ENCODE measurements around the gene MAN1C1.

The MAN1C1 gene

GRCh38 chr1:25707280-25708016 lies 90.9 kb downstream of the MAN1C1 start:
- in situ Hi-C loops (cut with HindIII; ENCODE audit: low sequenced_read_pairs): no loop called here

GRCh38 chr1:25710583-25711347 lies 94.2 kb downstream of the MAN1C1 start:
- in situ Hi-C loops (cut with HindIII; ENCODE audit: low sequenced_read_pairs): loop anchor here (5.0 kb wide), 1 partner anchor 98 kb away; no protein-coding TSS in a partner anchor

- in situ Hi-C loops (cut with HindIII; ENCODE audit: low sequenced_read_pairs): loop anchor here (5.0 kb wide), 1 partner anchor 99 kb away; no protein-coding TSS in a partner anchor
These were observed 95.1 kb downstream of the MAN1C1 start for GRCh38 chr1:25711555-25712298.

- in situ Hi-C loops (cut with HindIII; ENCODE audit: low sequenced_read_pairs): loop anchor here (5.0 kb wide), 1 partner anchor 100 kb away; no protein-coding TSS in a partner anchor
These were observed 95.8 kb downstream of the MAN1C1 start for GRCh38 chr1:25712299-25712970.

GRCh38 chr1:25713961-25714360 lies 97.4 kb downstream of the MAN1C1 start:
- in situ Hi-C loops (cut with HindIII; ENCODE audit: low sequenced_read_pairs): loop anchor here (5.0 kb wide), 1 partner anchor 102 kb away; no protein-coding TSS in a partner anchor

- in situ Hi-C loops (cut with HindIII; ENCODE audit: low sequenced_read_pairs): loop anchor here (5.0 kb wide), 1 partner anchor 102 kb away; no protein-coding TSS in a partner anchor
These were observed 97.9 kb downstream of the MAN1C1 start for GRCh38 chr1:25714372-25714931.

GRCh38 chr1:25715888-25716287 lies 99.3 kb downstream of the MAN1C1 start:
- in situ Hi-C loops (cut with HindIII; ENCODE audit: low sequenced_read_pairs): no loop called here

- in situ Hi-C loops (cut with HindIII; ENCODE audit: low sequenced_read_pairs): no loop called here
These were observed 99.7 kb downstream of the MAN1C1 start for GRCh38 chr1:25716320-25716719.

GRCh38 chr1:25718732-25719131 lies 102.1 kb downstream of the MAN1C1 start:
- in situ Hi-C loops (cut with HindIII; ENCODE audit: low sequenced_read_pairs): no loop called here

GRCh38 chr1:25720624-25721023 lies 104.0 kb downstream of the MAN1C1 start:
- in situ Hi-C loops (cut with HindIII; ENCODE audit: low sequenced_read_pairs): no loop called here

- in situ Hi-C loops (cut with HindIII; ENCODE audit: low sequenced_read_pairs): no loop called here
These were observed 106.8 kb downstream of the MAN1C1 start for GRCh38 chr1:25723250-25723880.

GRCh38 chr1:25724201-25724600 lies 107.6 kb downstream of the MAN1C1 start:
- in situ Hi-C loops (cut with HindIII; ENCODE audit: low sequenced_read_pairs): no loop called here

- in situ Hi-C loops (cut with HindIII; ENCODE audit: low sequenced_read_pairs): no loop called here
These were observed 108.4 kb downstream of the MAN1C1 start for GRCh38 chr1:25724966-25725365.

- in situ Hi-C loops (cut with HindIII; ENCODE audit: low sequenced_read_pairs): no loop called here
These were observed 108.9 kb downstream of the MAN1C1 start for GRCh38 chr1:25725482-25725881.

GRCh38 chr1:25727088-25727487 lies 110.5 kb downstream of the MAN1C1 start:
- in situ Hi-C loops (cut with HindIII; ENCODE audit: low sequenced_read_pairs): no loop called here

GRCh38 chr1:25727635-25728286 lies 111.2 kb downstream of the MAN1C1 start:
- in situ Hi-C loops (cut with HindIII; ENCODE audit: low sequenced_read_pairs): no loop called here

GRCh38 chr1:25728301-25728935 lies 111.8 kb downstream of the MAN1C1 start:
- in situ Hi-C loops (cut with HindIII; ENCODE audit: low sequenced_read_pairs): no loop called here

GRCh38 chr1:25729045-25729444 lies 112.5 kb downstream of the MAN1C1 start:
- in situ Hi-C loops (cut with HindIII; ENCODE audit: low sequenced_read_pairs): no loop called here
